Measurements from ENCODE around the gene HERC6.

- no peak for TF ChIP-seq CTCF (IDR thresholded peaks at IDR 0.05)
- no peak for TF ChIP-seq EZH2 (IDR thresholded peaks at IDR 0.05; ENCODE audit: borderline replicate concordance, insufficient read depth, low read depth, low read length, poor library complexity, severe bottlenecking)
Measured at GRCh38 chr4:88451205-88451604, 72.6 kb downstream of the HERC6 start.
